ENCODE results near the gene GPR3.
A peak's percentile ranks its signal among the peaks of the same experiment; 100 is the strongest.

GPR3 gene

GRCh38 chr1:27359822-27360158, 32.6 kb upstream of the GPR3 start:
- DNase-seq = no peak

- peak; percentile 71 for DNase-seq
Measured at GRCh38 chr1:27360159-27361043, 32.0 kb upstream of the GPR3 start.

GRCh38 chr1:27361044-27361402, 31.4 kb upstream of the GPR3 start:
- DNase-seq = no peak

DNA sequence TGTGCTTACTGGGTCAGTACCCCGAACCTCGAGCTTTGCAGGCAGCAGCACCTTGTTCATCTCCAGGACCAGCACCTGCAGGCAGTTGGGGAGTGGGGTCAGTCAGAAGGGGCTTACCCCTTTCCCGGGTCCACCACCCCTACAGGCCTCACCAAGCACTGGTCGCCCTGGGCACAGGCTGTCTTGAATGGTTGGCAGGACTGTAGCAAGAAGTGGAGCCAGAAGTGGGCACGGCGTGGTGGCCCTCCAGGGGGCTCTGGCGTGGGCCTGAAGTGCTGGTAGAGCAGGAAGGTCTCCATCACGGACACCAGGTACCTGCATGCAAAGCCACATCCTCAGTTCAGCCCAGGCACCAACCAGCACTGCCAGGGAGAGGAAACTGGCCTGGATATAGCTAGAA, 30.9 kb upstream of the GPR3 start:
- no peak for DNase-seq

- DNase-seq = no peak
Measured at GRCh38 chr1:27363766-27364695, 28.4 kb upstream of the GPR3 start.

DNA sequence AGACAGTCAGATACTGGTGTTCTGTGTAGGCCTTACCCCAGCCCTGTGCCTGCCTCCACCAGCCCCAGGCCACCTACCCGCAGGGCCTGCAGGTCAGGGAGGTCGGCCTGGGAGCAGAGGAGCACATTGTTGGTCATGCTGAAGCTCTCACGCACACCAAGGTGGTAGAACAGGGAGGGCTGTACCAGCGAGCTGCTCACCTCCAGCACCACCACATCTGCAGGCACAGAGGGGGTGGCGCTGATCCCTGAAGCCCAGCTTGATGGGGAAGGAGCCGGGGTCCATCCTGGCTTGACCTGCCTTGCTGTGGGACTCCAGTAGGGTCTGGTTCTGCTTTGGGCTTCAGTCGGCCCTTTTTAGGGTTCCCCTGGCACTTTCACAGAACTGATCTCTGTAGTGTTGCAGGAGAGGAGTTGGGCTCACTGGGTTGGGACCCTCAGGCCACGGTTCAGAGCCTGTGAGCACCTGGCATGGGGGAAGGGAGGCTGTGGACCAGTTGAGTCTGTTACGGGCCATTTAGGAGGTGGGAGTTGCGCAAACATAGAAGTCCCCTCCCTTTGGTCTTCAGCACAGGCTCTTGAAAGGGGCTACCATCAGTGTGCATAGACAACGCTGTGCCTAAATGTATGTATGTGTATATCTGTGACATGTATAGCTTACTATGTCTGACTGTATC, 27.6 kb upstream of the GPR3 start:
- no peak for DNase-seq

DNA sequence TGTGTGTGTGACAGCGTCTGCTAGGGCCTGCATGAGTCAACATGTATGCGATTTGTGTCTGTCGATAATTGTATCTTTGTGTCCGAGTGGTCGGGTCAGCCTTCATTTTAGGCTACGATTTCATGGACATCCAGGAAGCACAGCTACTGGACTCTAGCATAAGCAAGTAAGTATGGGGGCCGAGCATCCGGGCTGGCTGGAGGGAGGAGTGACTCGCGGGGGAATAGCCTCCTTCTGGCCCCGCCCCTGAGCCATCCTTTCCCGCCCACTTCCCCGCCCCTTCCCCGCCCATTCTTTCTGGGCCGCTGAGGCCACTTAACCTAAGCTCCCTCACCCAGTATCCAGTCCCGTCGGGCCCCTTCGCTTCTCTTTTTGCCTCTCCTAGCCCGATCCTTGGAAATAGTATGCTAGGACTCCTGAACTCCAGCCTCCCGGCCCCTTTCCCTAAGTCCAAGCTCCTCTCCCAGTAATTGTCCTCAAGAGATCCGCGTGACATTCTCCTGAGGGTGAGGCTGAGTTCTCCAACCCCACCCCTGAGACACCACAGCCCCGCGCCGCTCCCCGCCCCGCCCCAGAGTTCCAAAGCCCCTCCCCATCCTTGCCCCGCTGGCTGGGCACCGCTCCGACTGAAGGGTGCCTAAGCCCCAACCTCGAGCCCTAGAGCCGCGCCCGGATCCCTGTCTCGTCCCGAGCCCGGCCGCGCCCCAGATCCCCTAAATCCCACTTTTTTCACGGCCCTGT, 26.9 kb upstream of the GPR3 start:
- peak; percentile 89 for DNase-seq

GRCh38 chr1:27366113-27366410, 26.4 kb upstream of the GPR3 start:
- DNase-seq = peak; percentile 85

DNA sequence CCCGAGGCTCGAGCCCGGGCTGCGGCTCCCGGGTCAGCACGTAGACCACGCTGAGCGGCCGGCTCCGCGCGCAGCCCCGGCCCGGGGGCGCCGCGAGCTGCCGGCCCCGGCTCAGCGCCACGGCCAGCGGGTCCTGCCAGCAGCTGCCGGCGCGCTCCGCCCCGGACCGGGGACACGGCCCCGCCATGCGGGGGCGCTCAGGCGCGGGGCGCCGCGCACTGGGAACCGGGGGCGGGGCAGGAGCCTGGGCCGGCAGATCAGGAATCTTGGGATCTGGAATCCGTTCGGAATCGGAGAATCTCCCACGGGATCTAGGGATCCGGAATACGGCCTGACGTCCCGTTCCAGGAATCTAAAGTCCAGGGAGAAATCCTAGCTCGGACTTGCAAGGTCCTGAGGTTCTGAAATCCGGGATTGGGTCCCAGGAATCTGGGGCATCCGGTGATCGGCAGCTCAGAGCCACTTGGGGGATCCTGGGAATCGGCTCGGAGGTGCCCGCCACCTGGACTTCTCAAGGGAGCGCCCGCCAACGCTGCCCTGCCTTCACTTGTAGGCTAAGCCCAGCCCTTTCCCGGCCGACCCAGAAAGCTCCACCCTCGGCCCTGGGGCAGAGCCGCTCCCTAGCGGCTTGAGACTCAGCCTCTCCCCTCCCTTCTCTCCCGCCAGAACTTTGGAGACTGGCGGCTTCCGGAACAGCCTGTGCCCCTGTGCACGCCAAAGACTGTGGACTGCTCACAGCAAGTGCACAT, 25.8 kb upstream of the GPR3 start, which contains the start of gene MAP3K6:
Gene MAP3K6 (minus strand): TSS at position 551 of the 749 bp plus-strand sequence. CDS start 364 bp downstream, at position 187.
- DNase-seq = peak; percentile 57

- no peak for DNase-seq
Measured at GRCh38 chr1:27367160-27367650, 25.2 kb upstream of the GPR3 start.

- DNase-seq = no peak
Measured at GRCh38 chr1:27368869-27369582, 23.4 kb upstream of the GPR3 start.

DNA sequence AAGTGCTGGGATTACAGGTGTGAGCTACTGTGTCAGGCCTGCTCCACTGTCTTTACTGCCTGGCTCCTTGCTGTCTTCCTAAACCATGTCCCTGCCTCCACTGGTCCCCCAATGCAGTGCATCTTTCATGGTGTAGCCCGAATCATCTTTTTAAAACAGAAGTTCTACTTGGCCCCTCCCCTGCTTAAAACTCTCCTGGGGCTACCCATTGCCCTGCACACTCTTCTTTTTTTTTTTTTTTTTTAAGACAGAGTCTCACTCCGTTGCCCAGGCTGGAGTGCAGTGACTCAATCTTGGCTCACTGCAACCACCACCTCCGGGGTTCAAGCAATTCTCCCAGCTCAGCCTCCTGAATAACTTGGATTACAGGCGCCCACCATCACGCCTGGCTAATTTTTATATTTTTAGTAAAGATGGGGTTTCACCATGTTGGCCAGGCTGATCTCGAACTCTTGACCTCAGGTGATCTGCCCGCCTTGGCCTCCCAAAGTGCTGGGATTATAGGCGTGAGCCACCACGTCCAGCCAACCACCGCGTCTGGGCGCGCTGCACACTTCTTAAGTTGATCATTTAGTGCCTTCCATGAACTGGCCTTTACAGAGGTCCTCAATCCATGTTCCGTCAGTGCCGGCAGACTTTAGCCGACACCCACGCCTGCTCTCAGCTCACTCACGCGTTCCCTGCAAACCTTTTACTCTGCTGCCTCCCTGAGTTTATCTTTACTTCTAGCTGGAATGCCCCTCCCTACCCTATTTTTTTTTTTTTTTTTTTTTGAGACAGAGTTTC, 20.2 kb upstream of the GPR3 start:
- DNase-seq = no peak

- DNase-seq = no peak
Measured at GRCh38 chr1:27372808-27373690, 19.4 kb upstream of the GPR3 start.

- no peak for DNase-seq
Measured at GRCh38 chr1:27374362-27375086, 17.9 kb upstream of the GPR3 start, which contains the start of gene FCN3. TSS of gene FCN3 (minus strand) at chr1:27374824. CDS start at chr1:27374818, 6 bp downstream.

- no peak for DNase-seq
Measured at GRCh38 chr1:27377760-27378495, 14.5 kb upstream of the GPR3 start.

- DNase-seq = no peak
Measured at GRCh38 chr1:27379564-27380122, 12.8 kb upstream of the GPR3 start.

GRCh38 chr1:27380224-27380623, 12.2 kb upstream of the GPR3 start:
- DNase-seq = no peak

All from CD4-positive, alpha-beta T cell treated with Interleukin-17A for 4 hours (primary cell).